Sigmoid colon (tissue), 7 donors: ENCODE data around the gene NTF3. TPM values are rescaled to one million over a fixed set of nuclear protein-coding genes. Genes with fewer than 3 reads are reported as not detected.
A peak's percentile ranks its signal among the peaks of the same experiment; 100 is the strongest.

Experiments
- DNase-seq: peaks from one replicate; pipeline ENCODE4 v3.0.0-alpha.2; 2019
- H3K27ac ChIP-seq, 4 donors: fragments of 200-600 bp; sonication (generic); one replicate each; pipeline ENCODE4 v1.5.1; 2016 to 2019; ENCODE audit warnings: mild to moderate bottlenecking in 1 of 4
- H3K27me3 ChIP-seq, 3 donors: fragments of 200-600 bp; sonication (generic); one replicate each; pipeline ENCODE4 v1.5.1; 2019; ENCODE audit warnings: mild to moderate bottlenecking in 1 of 3
- H3K36me3 ChIP-seq, 4 donors: fragments of 200-600 bp; sonication (generic); one replicate each; pipeline ENCODE4 v1.5.1; 2016 to 2019
- H3K4me1 ChIP-seq, 4 donors: fragments of 200-600 bp; sonication (generic); one replicate each; pipeline ENCODE4 v1.5.1; 2017 to 2019
- H3K4me3 ChIP-seq, 4 donors: fragments of 200-600 bp; sonication (generic); one replicate each; pipeline ENCODE4 v1.5.1; 2017 to 2019; ENCODE audit warnings: mild to moderate bottlenecking in 2 of 4, moderate library complexity in 1 of 4
- H3K9me3 ChIP-seq, 4 donors: fragments of 200-600 bp in 3 of 4; sonication (generic) in 3 of 4; one replicate each; pipeline versions ENCODE4 v1.5.1 to v1.6.1; 2013 to 2019
- CTCF ChIP-seq, 4 experiments: fragments of 450-650 bp in 3 of 4; fragments of 200-600 bp in 1 of 4; IDR thresholded peaks; one replicate each; pipeline ENCODE4 v1.5.1; 2016 to 2019; ENCODE audit warnings: antibody characterized with exemption in 4 of 4, mild to moderate bottlenecking in 3 of 4, moderate library complexity in 2 of 4
- EP300 ChIP-seq, 4 donors: sonication (generic); formaldehyde crosslinking; IDR thresholded peaks; one replicate each; pipeline ENCODE4 v1.6.1; 2017; ENCODE audit warnings: antibody characterized with exemption in 4 of 4
- POLR2A ChIP-seq, 2 donors: fragments of 450-650 bp; IDR thresholded peaks; one replicate each; pipeline ENCODE4 v1.6.1; 2016; ENCODE audit warnings: antibody characterized with exemption in 2 of 2, mild to moderate bottlenecking in 2 of 2, moderate library complexity in 2 of 2
- POLR2AphosphoS5 ChIP-seq, 4 donors: sonication (generic); formaldehyde crosslinking; IDR thresholded peaks; one replicate each; pipeline ENCODE4 v1.6.1; 2017; ENCODE audit warnings: antibody characterized with exemption in 4 of 4
- WGBS, 2 donors: extraction: QIAGEN DNeasy Blood & Tissue Kit; methylation state at CpG; one replicate each; pipeline ENCODE4 v1.1.7; 2013; 5-methylcytosine and 5-hydroxymethylcytosine counted together
- intact Hi-C: fragments of 100-400 bp; cut with DNase I; formaldehyde crosslinking; loops from one replicate; pipeline ENCODE4 v1.15.1; 2023
- polyA plus RNA-seq, 3 donors: library from polyadenylated mRNA; stranded (reverse); fragments of 200-250 nt; gene quantifications; one replicate each; pipeline ENCODE4 v1.2.3, GENCODE V29; 2013
- total RNA-seq, 4 donors: library from RNA; depleted of rRNA; stranded (reverse); fragments of >200 nt; gene quantifications; one replicate each; pipeline ENCODE4 v1.1.0, GENCODE V29; 2016
- donor health status: healthy with polysubstance abuse.
- donor health status: Bipolar disorder and iron deficiency.
- donor health status: healthy.

The NTF3 gene
- total and polyA plus RNA-seq, 7 donors = 0.71 to 1.8 (median 0.95) TPM; not detected in 2

GRCh38 chr12:5507944-5508343 is 76.0 kb downstream of the NTF3 start:
- Histone ChIP-seq H3K4me3 (no peak overlapping the region), H3K27ac (no peak overlapping the region), H3K27me3 (peaks cover 0 to 31% (median 12%) of the 10 kb centered on the region in 3 donors), H3K4me1 (peaks cover 0 to 12% (median 10%) of the 10 kb centered on the region in 4 donors), H3K36me3 (no peaks in the 10 kb centered on the region), H3K9me3 (no peaks in the 10 kb centered on the region)
- DNase-seq = peak; percentile 53
- intact Hi-C loops = no loop called here
- no peak for TF ChIP-seq EP300 (IDR thresholded peaks at IDR 0.05)
- no peak for TF ChIP-seq CTCF (IDR thresholded peaks at IDR 0.05)
- TF ChIP-seq POLR2AphosphoS5 (IDR thresholded peaks at IDR 0.05) = no peak
- TF ChIP-seq POLR2A (IDR thresholded peaks at IDR 0.05) = no peak
- 92 to 93% methylated on average over 5 of the region's 5 CpGs for WGBS, 2 donors

GRCh38 chr12:5509102-5509501 is 77.2 kb downstream of the NTF3 start:
- no peaks in the 10 kb centered on the region for H3K9me3 ChIP-seq
- H3K27ac ChIP-seq = no peak overlapping the region
- no peak overlapping the region for H3K4me3 ChIP-seq
- TF ChIP-seq EP300 (IDR thresholded peaks at IDR 0.05) (no peak), POLR2AphosphoS5 (IDR thresholded peaks at IDR 0.05) (no peak), CTCF (IDR thresholded peaks at IDR 0.05) (no peak), POLR2A (IDR thresholded peaks at IDR 0.05) (no peak)
- 94 to 97% methylated on average over 4 of the region's 4 CpGs for WGBS, 2 donors
- DNase-seq = no peak
- intact Hi-C loops = no loop called here
- peaks cover 0 to 31% (median 12%) of the 10 kb centered on the region in 3 donors for H3K27me3 ChIP-seq
- no peaks in the 10 kb centered on the region for H3K36me3 ChIP-seq
- peaks cover 0 to 12% (median 10%) of the 10 kb centered on the region in 4 donors for H3K4me1 ChIP-seq

GRCh38 chr12:5509557-5509956 is 77.6 kb downstream of the NTF3 start:
- Histone ChIP-seq H3K27ac (no peak overlapping the region), H3K4me3 (no peak overlapping the region), H3K36me3 (no peaks in the 10 kb centered on the region), H3K27me3 (peaks cover 0 to 31% (median 12%) of the 10 kb centered on the region in 3 donors), H3K9me3 (no peaks in the 10 kb centered on the region), H3K4me1 (peaks cover 0 to 12% (median 10%) of the 10 kb centered on the region in 4 donors)
- intact Hi-C loops = no loop called here
- DNase-seq = no peak
- WGBS, 2 donors = 90% methylated on average over 7 of the region's 7 CpGs
- TF ChIP-seq POLR2A (IDR thresholded peaks at IDR 0.05) = no peak
- TF ChIP-seq POLR2AphosphoS5 (IDR thresholded peaks at IDR 0.05) = no peak
- no peak for TF ChIP-seq EP300 (IDR thresholded peaks at IDR 0.05)
- TF ChIP-seq CTCF (IDR thresholded peaks at IDR 0.05) = no peak

GRCh38 chr12:5510251-5510805 is 78.4 kb downstream of the NTF3 start:
- peaks cover 0 to 12% (median 10%) of the 10 kb centered on the region in 4 donors for H3K4me1 ChIP-seq
- H3K9me3 ChIP-seq = no peaks in the 10 kb centered on the region
- H3K36me3 ChIP-seq = no peaks in the 10 kb centered on the region
- H3K4me3 ChIP-seq = no peak overlapping the region
- H3K27ac ChIP-seq = no peak overlapping the region
- DNase-seq = no peak
- peaks cover 0 to 31% (median 12%) of the 10 kb centered on the region in 3 donors for H3K27me3 ChIP-seq
- intact Hi-C loops = no loop called here
- 84 to 89% methylated on average over 9 of the region's 9 CpGs for WGBS, 2 donors
- TF ChIP-seq EP300 (IDR thresholded peaks at IDR 0.05) (no peak), POLR2AphosphoS5 (IDR thresholded peaks at IDR 0.05) (no peak), CTCF (IDR thresholded peaks at IDR 0.05) (no peak), POLR2A (IDR thresholded peaks at IDR 0.05) (no peak)

GRCh38 chr12:5511256-5511643 is 79.3 kb downstream of the NTF3 start:
- DNase-seq = no peak
- peaks cover 0 to 12% (median 10%) of the 10 kb centered on the region in 4 donors for H3K4me1 ChIP-seq
- no peak overlapping the region for H3K4me3 ChIP-seq
- intact Hi-C loops = no loop called here
- TF ChIP-seq EP300 (IDR thresholded peaks at IDR 0.05) (no peak), CTCF (IDR thresholded peaks at IDR 0.05) (no peak), POLR2AphosphoS5 (IDR thresholded peaks at IDR 0.05) (no peak), POLR2A (IDR thresholded peaks at IDR 0.05) (no peak)
- H3K27me3 ChIP-seq = peaks cover 0 to 31% (median 12%) of the 10 kb centered on the region in 3 donors
- 69 to 72% methylated on average over 6 of the region's 6 CpGs for WGBS, 2 donors
- H3K9me3 ChIP-seq = no peaks in the 10 kb centered on the region
- no peaks in the 10 kb centered on the region for H3K36me3 ChIP-seq
- no peak overlapping the region for H3K27ac ChIP-seq
